Adrenal gland (tissue), 5 donors: Measurements from ENCODE around the gene TBX1.

Experiments used
- CTCF ChIP-seq, 6 experiments: fragments of 450-650 bp in 4 of 6; fragments of 200-600 bp in 2 of 6; sonication (generic) in 1 of 6; IDR thresholded peaks; 1 replicate in 5 of 6; 2 replicates in 1 of 6; pipeline versions ENCODE4 v1.5.1 to v1.8.0; 2016 to 2021; ENCODE audit warnings: antibody characterized with exemption in 6 of 6, mild to moderate bottlenecking in 2 of 6, moderate library complexity in 1 of 6
- POLR2A ChIP-seq, 2 donors: fragments of 450-650 bp; IDR thresholded peaks; one replicate each; pipeline ENCODE4 v1.6.1; 2017; ENCODE audit warnings: antibody characterized with exemption in 2 of 2, mild to moderate bottlenecking in 2 of 2, moderate library complexity in 1 of 2
- donor health status: DM: no; HTN: no; CAD: no.

- no peak for TF ChIP-seq CTCF (IDR thresholded peaks at IDR 0.05)
- TF ChIP-seq POLR2A (IDR thresholded peaks at IDR 0.05) = no peak
Observed at GRCh38 chr22:19796160-19796559, 35.6 kb downstream of the TBX1 start.
